Cerebellar nuclear complex (tissue), 1 donor: ENCODE measurements around the gene CATSPER3.

Experiments
- DNase-seq, 2 experiments: peaks; one replicate each; lab custom pipeline; 2025; lab: John Stamatoyannopoulos, UW

CATSPER3 gene

GRCh38 chr5:135011355-135012032, 43.8 kb downstream of the CATSPER3 start:
- no peak for DNase-seq

- no peak for DNase-seq
Measured at GRCh38 chr5:135012033-135012588, 44.4 kb downstream of the CATSPER3 start.

GRCh38 chr5:135012951-135013391, 45.3 kb downstream of the CATSPER3 start:
- no peak for DNase-seq

- DNase-seq, result no peak
Measured at GRCh38 chr5:135013445-135013844, 45.7 kb downstream of the CATSPER3 start.

- DNase-seq, result no peak
Measured at GRCh38 chr5:135013947-135014570, 46.4 kb downstream of the CATSPER3 start.

- DNase-seq, result no peak
Measured at GRCh38 chr5:135015942-135016341, 48.2 kb downstream of the CATSPER3 start.

- peak in 1 of 2 experiments; percentile 30 for DNase-seq
Measured at GRCh38 chr5:135016861-135017290, 49.2 kb downstream of the CATSPER3 start.

- DNase-seq, result no peak
Measured at GRCh38 chr5:135018457-135018856, 50.8 kb downstream of the CATSPER3 start.

- no peak for DNase-seq
Measured at GRCh38 chr5:135019314-135019713, 51.6 kb downstream of the CATSPER3 start.

- DNase-seq, result no peak
Measured at GRCh38 chr5:135020111-135020895, 52.6 kb downstream of the CATSPER3 start.

- DNase-seq, result no peak
Measured at GRCh38 chr5:135024956-135025729, 57.4 kb downstream of the CATSPER3 start.

- DNase-seq, result no peak
Measured at GRCh38 chr5:135025730-135026644, 58.3 kb downstream of the CATSPER3 start.

- DNase-seq, result no peak
Measured at GRCh38 chr5:135026645-135027265, 59.0 kb downstream of the CATSPER3 start.

- DNase-seq, result no peak
Measured at GRCh38 chr5:135027266-135027696, 59.6 kb downstream of the CATSPER3 start.

GRCh38 chr5:135027697-135028615, 60.2 kb downstream of the CATSPER3 start:
- DNase-seq, result no peak

- DNase-seq, result no peak
Measured at GRCh38 chr5:135028791-135029476, 61.2 kb downstream of the CATSPER3 start.

GRCh38 chr5:135029477-135030122, 61.9 kb downstream of the CATSPER3 start:
- DNase-seq, result no peak
